Measurements from ENCODE around the gene TOE1.
"Not testable (repeated sequence)": the region's sequence is repeated elsewhere in the genome, so short reads cannot be mapped to it uniquely, and the experiment has no call there.

Gene TOE1

GRCh38 chr1:45339789-45340558, at the start of gene TOE1, which contains the start of gene MUTYH:
TSS of gene TOE1 (plus strand) at chr1:45340170. CDS start at chr1:45340253, 83 bp downstream.
TSS of gene MUTYH (minus strand) at chr1:45340440. CDS start at chr1:45334505, 5,935 bp downstream.
- no peak for TF ChIP-seq CTCF (IDR thresholded peaks at IDR 0.05; ENCODE audit: borderline replicate concordance, control extremely low read depth, extremely low read depth, insufficient read depth, missing control alignments)
- in situ Hi-C loops (cut with MboI; ENCODE audit: low sequenced_read_pairs, unreplicated experiment), result no loop called here

GRCh38 chr1:45291002-45291401, 49.0 kb upstream of the TOE1 start:
- in situ Hi-C loops (cut with MboI; ENCODE audit: low sequenced_read_pairs, unreplicated experiment); DNase-seq (ENCODE audit: low spot score): not testable (repeated sequence)

More at GRCh38 chr1:45339789-45340558, at the start of gene TOE1, which contains the start of gene MUTYH:
- DNase-seq (ENCODE audit: low spot score), result peak; percentile 97

GRCh38 chr1:45291716-45292115, 48.3 kb upstream of the TOE1 start:
- DNase-seq (ENCODE audit: low spot score), result no peak
- no peak for TF ChIP-seq CTCF (IDR thresholded peaks at IDR 0.05; ENCODE audit: borderline replicate concordance, control extremely low read depth, extremely low read depth, insufficient read depth, missing control alignments)
- in situ Hi-C loops (cut with MboI; ENCODE audit: low sequenced_read_pairs, unreplicated experiment), result no loop called here

GRCh38 chr1:45297666-45298356, 42.2 kb upstream of the TOE1 start:
- in situ Hi-C loops (cut with MboI; ENCODE audit: low sequenced_read_pairs, unreplicated experiment), result loop anchor here (5.0 kb wide), 1 partner anchor 281 kb away; no protein-coding TSS in a partner anchor
- DNase-seq (ENCODE audit: low spot score), result no peak
- no peak for TF ChIP-seq CTCF (IDR thresholded peaks at IDR 0.05; ENCODE audit: borderline replicate concordance, control extremely low read depth, extremely low read depth, insufficient read depth, missing control alignments)

GRCh38 chr1:45299296-45299695, 40.7 kb upstream of the TOE1 start:
- DNase-seq (ENCODE audit: low spot score), result no peak
- no peak for TF ChIP-seq CTCF (IDR thresholded peaks at IDR 0.05; ENCODE audit: borderline replicate concordance, control extremely low read depth, extremely low read depth, insufficient read depth, missing control alignments)
- in situ Hi-C loops (cut with MboI; ENCODE audit: low sequenced_read_pairs, unreplicated experiment), result loop anchor here (5.0 kb wide), 1 partner anchor 282 kb away; no protein-coding TSS in a partner anchor

- in situ Hi-C loops (cut with MboI; ENCODE audit: low sequenced_read_pairs, unreplicated experiment), result loop anchor here (5.0 kb wide), 1 partner anchor 283 kb away; no protein-coding TSS in a partner anchor
- peak; percentile 61 for TF ChIP-seq CTCF (IDR thresholded peaks at IDR 0.05; ENCODE audit: borderline replicate concordance, control extremely low read depth, extremely low read depth, insufficient read depth, missing control alignments)
- DNase-seq (ENCODE audit: low spot score), result peak; percentile 69
Measured at GRCh38 chr1:45299981-45300668, 39.8 kb upstream of the TOE1 start.
